Measurements from ENCODE around the gene GPR141. TPM values are rescaled to one million over a fixed set of nuclear protein-coding genes. Genes with fewer than 3 reads are reported as not detected.

The GPR141 gene
- polyA plus RNA-seq, 4 donors, result 0.27 to 0.39 TPM; not detected in 2

GRCh38 chr7:37729181-37729580 lies 45.6 kb downstream of the GPR141 start:
- DNase-seq (ENCODE audit: low read depth in 4 of 4, low spot score in 3 of 4), result no peak

DNA sequence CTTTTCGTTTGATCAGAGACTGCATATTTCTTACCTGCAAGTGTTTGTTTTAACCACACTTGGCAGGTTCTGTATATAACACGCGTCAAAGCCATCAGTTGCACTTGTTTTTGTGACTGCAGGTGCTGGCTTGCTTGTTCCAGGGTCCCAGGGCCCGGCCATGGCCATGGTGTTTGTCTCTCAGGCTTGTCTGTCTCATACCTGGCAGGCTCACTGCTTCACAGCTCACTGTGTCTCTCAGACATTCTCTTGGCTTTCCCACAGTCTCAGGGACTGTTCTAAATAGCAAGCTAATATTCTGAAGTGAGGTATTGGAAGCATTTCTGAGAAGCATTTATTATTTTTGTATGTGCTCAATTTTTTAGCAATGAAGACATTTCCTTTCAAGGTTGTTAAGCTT lies 46.9 kb downstream of the GPR141 start:
- no peak for DNase-seq (ENCODE audit: low read depth in 4 of 4, low spot score in 3 of 4)

DNA sequence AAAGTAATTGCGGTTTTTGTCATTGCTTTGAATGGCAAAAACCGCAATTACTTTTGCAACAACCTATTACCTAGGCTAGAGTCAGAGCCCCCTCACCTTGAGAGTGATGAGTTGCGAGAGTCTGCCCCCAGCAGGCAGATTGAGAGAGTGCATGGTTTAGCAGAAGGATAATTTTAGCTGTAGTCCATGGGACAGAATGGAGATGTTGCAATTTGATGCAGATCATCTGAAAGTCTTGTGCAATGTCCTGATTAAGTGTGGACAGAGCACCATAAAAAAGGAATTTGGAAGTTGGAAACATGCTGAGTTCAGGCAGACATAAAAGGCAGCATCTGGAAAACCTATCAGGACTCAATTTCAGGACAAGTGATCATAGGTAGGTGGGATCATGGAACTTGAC lies 48.7 kb downstream of the GPR141 start:
- DNase-seq (ENCODE audit: low read depth in 4 of 4, low spot score in 3 of 4), result no peak

DNA sequence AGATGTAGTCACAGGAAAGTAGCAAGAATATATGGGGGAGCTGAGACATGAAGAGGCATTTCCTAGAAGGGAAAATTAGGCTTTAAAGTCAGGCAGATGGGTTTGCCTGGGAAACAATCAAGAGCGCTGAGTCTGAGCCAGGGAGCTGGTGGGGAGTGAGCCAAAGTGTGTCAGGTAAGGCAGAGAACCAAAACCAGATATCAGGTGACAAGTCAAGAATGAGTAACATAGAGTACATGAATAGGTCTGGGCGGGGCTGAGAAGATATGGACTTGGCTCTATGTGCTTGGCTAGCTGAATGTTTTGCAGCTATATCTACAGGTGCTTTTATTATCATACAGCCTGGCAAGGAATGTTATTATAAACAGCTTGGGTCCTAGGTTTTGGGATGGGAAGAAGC lies 49.3 kb downstream of the GPR141 start:
- DNase-seq (ENCODE audit: low read depth in 4 of 4, low spot score in 3 of 4), result no peak

DNA sequence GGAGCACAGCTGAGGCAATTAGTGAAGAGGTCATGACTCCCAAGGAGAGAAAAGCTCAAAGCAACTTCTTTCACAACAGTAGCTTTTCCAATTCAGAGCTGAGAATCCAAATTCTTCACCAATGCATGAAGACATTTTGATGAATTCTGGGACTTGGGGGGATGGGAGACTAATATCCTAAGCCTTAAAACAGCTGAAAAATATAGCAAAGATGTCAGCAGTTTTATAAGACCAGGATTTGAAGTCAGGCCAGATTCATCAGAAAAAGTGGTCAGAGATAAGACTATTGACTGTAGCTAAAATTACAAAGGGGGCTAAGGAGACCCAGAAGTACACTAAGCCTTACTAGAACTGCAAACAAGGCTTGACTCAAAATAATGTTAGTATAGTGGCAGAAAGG lies 51.6 kb downstream of the GPR141 start:
- DNase-seq (ENCODE audit: low read depth in 4 of 4, low spot score in 3 of 4), result no peak

GRCh38 chr7:37738321-37738720 lies 54.8 kb downstream of the GPR141 start:
- no peak for DNase-seq (ENCODE audit: low read depth in 4 of 4, low spot score in 3 of 4)

DNA sequence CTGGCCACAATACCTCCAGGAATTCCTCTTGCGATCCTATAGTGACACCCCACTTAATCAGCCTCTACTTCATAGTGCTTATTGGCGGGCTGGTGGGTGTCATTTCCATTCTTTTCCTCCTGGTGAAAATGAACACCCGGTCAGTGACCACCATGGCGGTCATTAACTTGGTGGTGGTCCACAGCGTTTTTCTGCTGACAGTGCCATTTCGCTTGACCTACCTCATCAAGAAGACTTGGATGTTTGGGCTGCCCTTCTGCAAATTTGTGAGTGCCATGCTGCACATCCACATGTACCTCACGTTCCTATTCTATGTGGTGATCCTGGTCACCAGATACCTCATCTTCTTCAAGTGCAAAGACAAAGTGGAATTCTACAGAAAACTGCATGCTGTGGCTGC lies 56.8 kb downstream of the GPR141 start:
- DNase-seq (ENCODE audit: low read depth in 4 of 4, low spot score in 3 of 4), result no peak

DNA sequence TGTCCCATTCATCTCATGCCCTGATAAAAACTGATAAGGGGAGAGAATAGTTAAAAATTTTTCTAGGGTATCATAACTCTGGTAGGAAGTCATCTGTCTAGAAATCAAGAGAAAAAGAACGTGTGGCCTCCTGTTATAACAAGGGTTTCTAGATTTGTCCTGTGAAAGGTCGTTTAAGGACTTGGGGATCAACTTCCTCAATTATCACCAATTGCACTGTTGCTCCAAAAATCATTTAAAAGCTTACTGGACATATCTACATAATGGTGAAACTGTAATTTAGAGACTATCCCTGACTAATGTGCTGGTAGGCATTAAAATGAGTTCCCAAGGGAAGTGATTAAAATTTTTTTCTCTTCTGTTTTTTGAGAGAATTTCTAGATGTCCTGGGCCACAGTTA lies 58.2 kb downstream of the GPR141 start:
- no peak for DNase-seq (ENCODE audit: low read depth in 4 of 4, low spot score in 3 of 4)

- no peak for DNase-seq (ENCODE audit: low read depth in 4 of 4, low spot score in 3 of 4)
Measured at GRCh38 chr7:37751096-37751495, 67.5 kb downstream of the GPR141 start.

GRCh38 chr7:37753398-37754050 lies 70.0 kb downstream of the GPR141 start:
- DNase-seq (ENCODE audit: low read depth in 4 of 4, low spot score in 3 of 4), result no peak

- no peak for DNase-seq (ENCODE audit: low read depth in 4 of 4, low spot score in 3 of 4)
Measured at GRCh38 chr7:37756797-37757551, 73.4 kb downstream of the GPR141 start.

DNA sequence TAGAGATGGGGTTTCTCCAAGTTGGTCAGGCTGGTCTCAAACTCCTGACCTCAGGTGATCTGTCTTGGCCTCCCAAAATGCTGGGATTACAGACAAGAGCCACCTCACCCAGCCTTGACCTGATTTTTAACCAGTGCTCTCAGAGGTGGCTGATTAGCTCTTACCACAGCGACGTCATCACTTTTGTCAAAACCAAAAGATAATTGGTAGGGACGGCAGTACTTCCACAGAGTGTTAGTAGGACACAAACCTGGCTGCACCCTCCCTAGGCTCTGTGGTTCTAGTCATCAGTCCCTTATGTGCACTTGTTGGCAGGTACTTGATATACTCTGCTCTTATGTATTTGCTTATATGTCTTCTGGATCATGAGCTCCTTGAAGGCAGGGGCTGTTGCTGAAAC lies 74.0 kb downstream of the GPR141 start:
- no peak for DNase-seq (ENCODE audit: low read depth in 4 of 4, low spot score in 3 of 4)

DNA sequence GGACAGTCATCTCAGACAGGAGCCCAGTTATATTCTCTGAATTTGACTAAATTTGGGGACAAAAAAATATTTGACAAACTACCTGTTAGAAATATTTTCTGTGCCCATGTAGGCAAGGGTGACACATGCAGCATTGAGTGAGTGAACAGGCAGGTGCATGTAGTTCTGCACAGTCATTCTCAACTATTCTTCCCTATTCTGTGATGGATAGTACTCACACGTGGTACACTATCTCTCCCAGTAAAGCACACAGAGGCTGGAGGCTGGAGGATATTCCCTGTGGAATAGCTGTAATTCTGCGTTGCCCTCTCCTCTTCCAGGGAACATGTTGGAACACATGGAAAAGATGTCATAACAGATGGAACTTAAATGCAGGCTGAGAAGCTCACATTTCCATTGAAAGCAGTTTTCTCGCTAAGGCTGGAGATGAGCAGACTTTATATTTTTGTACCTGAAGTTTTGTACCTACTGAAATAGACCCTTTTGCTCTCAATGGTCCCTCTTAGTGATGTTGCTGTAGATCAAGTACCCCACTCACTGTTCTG lies 75.0 kb downstream of the GPR141 start:
- DNase-seq (ENCODE audit: low read depth in 4 of 4, low spot score in 3 of 4), result no peak

DNA sequence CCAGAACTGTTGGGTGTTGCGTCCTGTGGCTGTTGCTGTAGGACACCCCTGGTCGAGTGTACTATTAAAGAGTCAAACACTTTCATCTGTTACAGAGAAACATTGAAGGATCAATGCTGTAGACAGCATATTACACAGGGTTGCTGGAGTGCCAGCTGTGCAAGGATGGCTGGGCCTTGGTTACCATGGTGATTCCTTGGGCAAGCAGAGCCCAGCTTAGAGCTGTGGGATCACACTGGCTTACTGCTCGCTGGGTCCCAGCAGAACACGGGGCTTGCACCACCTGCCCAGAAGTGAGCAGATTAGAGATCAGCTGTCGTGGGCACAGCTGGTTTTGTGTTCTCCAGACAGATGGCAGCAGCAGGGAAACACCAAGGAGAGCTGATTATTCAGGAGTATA lies 76.0 kb downstream of the GPR141 start:
- no peak for DNase-seq (ENCODE audit: low read depth in 4 of 4, low spot score in 3 of 4)

DNA sequence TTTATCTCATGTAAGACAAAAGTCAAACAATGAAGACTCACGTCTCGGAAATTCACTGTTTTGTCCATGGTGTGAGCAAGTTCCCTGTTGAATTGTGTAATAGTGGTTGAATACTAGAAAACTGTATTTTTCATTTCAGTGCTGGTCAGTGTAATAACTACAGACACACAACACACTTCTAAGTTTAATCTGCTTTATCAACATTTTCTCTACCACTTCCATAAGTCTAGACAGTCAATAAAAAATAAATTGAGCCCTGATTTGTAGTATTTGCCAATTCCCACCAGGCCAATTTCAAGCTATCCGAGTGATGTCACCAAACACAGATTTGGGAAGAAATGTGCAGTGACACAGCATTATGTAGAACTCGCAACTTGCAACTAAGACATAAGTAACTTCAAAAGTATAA lies 81.9 kb downstream of the GPR141 start:
- no peak for DNase-seq (ENCODE audit: low read depth in 4 of 4, low spot score in 3 of 4)

DNA sequence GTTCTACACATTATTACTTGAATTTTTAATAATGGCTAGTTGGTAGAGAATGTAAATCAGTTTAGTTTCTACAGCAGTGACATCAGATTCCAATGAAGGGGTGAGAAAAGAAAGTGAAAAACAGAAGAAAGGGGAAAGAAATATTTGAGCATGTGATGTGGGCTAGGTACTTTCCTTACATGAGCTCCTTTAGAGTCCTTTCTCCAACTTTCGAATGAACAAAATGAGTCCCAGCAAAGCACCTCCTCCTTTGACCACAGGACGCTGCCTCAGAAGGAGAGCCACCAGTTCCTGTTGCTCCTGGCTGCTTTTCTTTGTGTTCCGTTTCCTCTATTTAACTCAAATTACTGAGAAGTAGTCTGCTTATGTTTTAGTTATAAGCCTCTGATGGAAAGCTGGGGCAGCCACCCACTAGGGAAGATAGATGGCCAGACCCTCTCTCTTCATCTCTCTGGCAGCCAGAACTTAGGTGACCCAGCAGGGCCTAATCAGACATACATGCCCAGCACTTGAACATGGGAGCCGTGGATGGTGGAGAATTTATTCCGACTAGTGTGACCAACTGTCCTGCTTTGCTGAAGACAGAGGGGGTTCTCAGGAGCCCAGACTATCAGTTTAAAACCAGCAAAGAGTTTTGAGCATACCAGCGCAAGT lies 82.4 kb downstream of the GPR141 start:
- no peak for DNase-seq (ENCODE audit: low read depth in 4 of 4, low spot score in 3 of 4)

DNA sequence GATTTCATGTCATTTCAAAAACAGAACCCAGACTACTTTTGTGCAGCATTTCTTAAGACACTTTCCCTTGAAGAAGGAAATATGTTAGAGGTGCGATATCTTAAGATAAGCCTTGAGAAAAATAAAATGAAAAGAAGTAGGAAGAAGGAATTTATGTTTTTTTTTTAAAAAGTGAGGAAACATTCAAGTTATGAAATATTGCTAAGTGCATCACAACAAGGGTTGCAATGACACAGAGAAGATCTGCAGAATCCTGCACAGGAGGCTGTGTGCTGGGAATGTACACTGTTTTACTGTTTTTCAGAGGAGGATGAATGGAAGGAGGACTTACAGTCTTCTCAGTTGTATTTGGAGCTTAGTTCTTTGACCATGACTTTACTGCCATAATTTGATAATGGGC lies 85.0 kb downstream of the GPR141 start:
- DNase-seq (ENCODE audit: low read depth in 4 of 4, low spot score in 3 of 4), result no peak

- no peak for DNase-seq (ENCODE audit: low read depth in 4 of 4, low spot score in 3 of 4)
Measured at GRCh38 chr7:37769291-37769690, 85.7 kb downstream of the GPR141 start.

- DNase-seq (ENCODE audit: low read depth in 4 of 4, low spot score in 3 of 4), result no peak
Measured at GRCh38 chr7:37769726-37770125, 86.2 kb downstream of the GPR141 start.

DNA sequence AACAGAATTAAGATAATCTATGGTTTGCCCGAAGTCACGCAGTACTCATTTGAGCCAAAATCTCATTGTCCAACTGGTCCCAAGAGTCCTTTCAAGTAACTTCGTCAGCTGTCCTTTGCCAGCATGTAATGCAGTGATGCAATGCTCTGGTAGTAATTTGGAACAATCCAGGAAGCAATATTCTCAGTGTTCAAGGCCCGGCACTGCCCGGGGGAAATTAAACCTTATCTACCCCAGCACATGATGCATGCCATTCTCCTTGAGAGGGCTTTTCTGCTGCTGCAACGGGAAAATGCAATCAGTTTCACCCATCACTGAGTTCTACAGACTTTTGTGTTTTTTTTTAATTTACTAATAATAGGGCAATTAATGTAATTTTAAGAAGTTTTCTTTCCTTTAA lies 87.3 kb downstream of the GPR141 start:
- DNase-seq (ENCODE audit: low read depth in 4 of 4, low spot score in 3 of 4), result no peak

GRCh38 chr7:37771342-37771741 lies 87.8 kb downstream of the GPR141 start:
- DNase-seq (ENCODE audit: low read depth in 4 of 4, low spot score in 3 of 4), result no peak

DNA sequence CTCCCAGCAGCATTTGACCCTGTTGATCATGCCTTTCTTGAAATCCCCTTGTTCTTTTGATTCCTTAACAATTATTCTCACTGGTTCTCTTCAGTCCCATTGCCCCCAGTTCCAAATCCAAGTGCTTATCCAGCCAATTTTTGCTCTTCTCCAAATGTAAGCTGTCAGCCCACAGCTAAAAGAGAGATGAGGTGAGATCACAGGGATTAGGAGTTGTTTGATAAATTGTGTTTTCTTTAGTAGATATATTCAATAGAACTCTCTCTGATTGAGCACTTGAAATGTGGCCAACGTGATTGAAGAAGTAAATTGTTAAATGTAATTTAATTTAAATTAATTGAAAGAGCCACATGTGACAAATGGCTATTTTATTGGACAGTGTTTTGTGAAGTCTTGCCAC lies 88.2 kb downstream of the GPR141 start:
- no peak for DNase-seq (ENCODE audit: low read depth in 4 of 4, low spot score in 3 of 4)

Data from right renal pelvis (tissue), 4 donors.